ENCODE results near the gene RELN.

The RELN gene

GRCh38 chr7:104017001-104017400, 27.5 kb upstream of the RELN start:
- no peak overlapping the region for H3K9ac ChIP-seq (ENCODE audit: low read depth, low read length)
- no peak overlapping the region for H3K4me3 ChIP-seq (ENCODE audit: low read depth, low read length)
- H3K27me3 ChIP-seq (ENCODE audit: control insufficient read depth, insufficient read depth, low read length), result no peaks in the 10 kb centered on the region
- H3K27ac ChIP-seq (ENCODE audit: low read depth, low read length), result no peak overlapping the region
- no peaks in the 10 kb centered on the region for H3K36me3 ChIP-seq (ENCODE audit: control insufficient read depth, insufficient read depth, low read length)
- H3K9me3 ChIP-seq (ENCODE audit: control insufficient read depth, insufficient read depth, low read length), result no peaks in the 10 kb centered on the region
- no peaks in the 10 kb centered on the region for H3K4me1 ChIP-seq (ENCODE audit: control insufficient read depth, insufficient read depth, low read length)

GRCh38 chr7:104012835-104013234, 23.4 kb upstream of the RELN start:
- H3K9me3 ChIP-seq (ENCODE audit: control insufficient read depth, insufficient read depth, low read length), result no peaks in the 10 kb centered on the region
- H3K4me3 ChIP-seq (ENCODE audit: low read depth, low read length), result no peak overlapping the region
- H3K9ac ChIP-seq (ENCODE audit: low read depth, low read length), result no peak overlapping the region
- no peaks in the 10 kb centered on the region for H3K36me3 ChIP-seq (ENCODE audit: control insufficient read depth, insufficient read depth, low read length)
- no peaks in the 10 kb centered on the region for H3K4me1 ChIP-seq (ENCODE audit: control insufficient read depth, insufficient read depth, low read length)
- H3K27me3 ChIP-seq (ENCODE audit: control insufficient read depth, insufficient read depth, low read length), result no peaks in the 10 kb centered on the region
- no peak overlapping the region for H3K27ac ChIP-seq (ENCODE audit: low read depth, low read length)

GRCh38 chr7:104011829-104012228, 22.4 kb upstream of the RELN start:
- Histone ChIP-seq H3K4me1 (ENCODE audit: control insufficient read depth, insufficient read depth, low read length) (no peaks in the 10 kb centered on the region), H3K4me3 (ENCODE audit: low read depth, low read length) (no peak overlapping the region), H3K27me3 (ENCODE audit: control insufficient read depth, insufficient read depth, low read length) (no peaks in the 10 kb centered on the region), H3K27ac (ENCODE audit: low read depth, low read length) (no peak overlapping the region), H3K9ac (ENCODE audit: low read depth, low read length) (no peak overlapping the region), H3K36me3 (ENCODE audit: control insufficient read depth, insufficient read depth, low read length) (no peaks in the 10 kb centered on the region), H3K9me3 (ENCODE audit: control insufficient read depth, insufficient read depth, low read length) (no peaks in the 10 kb centered on the region)

- Histone ChIP-seq H3K9me3 (ENCODE audit: control insufficient read depth, insufficient read depth, low read length) (no peaks in the 10 kb centered on the region), H3K4me1 (ENCODE audit: control insufficient read depth, insufficient read depth, low read length) (peaks cover 2% of the 10 kb centered on the region; the same call in 1 of the 2 replicates), H3K4me3 (ENCODE audit: low read depth, low read length) (no peak overlapping the region), H3K27ac (ENCODE audit: low read depth, low read length) (no peak overlapping the region), H3K27me3 (ENCODE audit: control insufficient read depth, insufficient read depth, low read length) (no peaks in the 10 kb centered on the region), H3K36me3 (ENCODE audit: control insufficient read depth, insufficient read depth, low read length) (no peaks in the 10 kb centered on the region), H3K9ac (ENCODE audit: low read depth, low read length) (no peak overlapping the region)
Observed at GRCh38 chr7:104010052-104010909, 20.8 kb upstream of the RELN start.

GRCh38 chr7:104008107-104008506, 18.6 kb upstream of the RELN start:
- H3K9me3 ChIP-seq (ENCODE audit: control insufficient read depth, insufficient read depth, low read length), result no peaks in the 10 kb centered on the region
- no peaks in the 10 kb centered on the region for H3K36me3 ChIP-seq (ENCODE audit: control insufficient read depth, insufficient read depth, low read length)
- H3K27me3 ChIP-seq (ENCODE audit: control insufficient read depth, insufficient read depth, low read length), result no peaks in the 10 kb centered on the region
- H3K9ac ChIP-seq (ENCODE audit: low read depth, low read length), result no peak overlapping the region
- no peak overlapping the region for H3K4me3 ChIP-seq (ENCODE audit: low read depth, low read length)
- H3K27ac ChIP-seq (ENCODE audit: low read depth, low read length), result no peak overlapping the region
- peaks cover 3% of the 10 kb centered on the region; the same call in 1 of the 2 replicates for H3K4me1 ChIP-seq (ENCODE audit: control insufficient read depth, insufficient read depth, low read length)

GRCh38 chr7:104007614-104008013, 18.2 kb upstream of the RELN start:
- Histone ChIP-seq H3K4me3 (ENCODE audit: low read depth, low read length) (no peak overlapping the region), H3K9me3 (ENCODE audit: control insufficient read depth, insufficient read depth, low read length) (no peaks in the 10 kb centered on the region), H3K4me1 (ENCODE audit: control insufficient read depth, insufficient read depth, low read length) (peaks cover 3% of the 10 kb centered on the region; the same call in 1 of the 2 replicates), H3K9ac (ENCODE audit: low read depth, low read length) (no peak overlapping the region), H3K27me3 (ENCODE audit: control insufficient read depth, insufficient read depth, low read length) (no peaks in the 10 kb centered on the region), H3K36me3 (ENCODE audit: control insufficient read depth, insufficient read depth, low read length) (no peaks in the 10 kb centered on the region), H3K27ac (ENCODE audit: low read depth, low read length) (no peak overlapping the region)

- Histone ChIP-seq H3K4me3 (ENCODE audit: low read depth, low read length) (no peak overlapping the region), H3K27me3 (ENCODE audit: control insufficient read depth, insufficient read depth, low read length) (no peaks in the 10 kb centered on the region), H3K9ac (ENCODE audit: low read depth, low read length) (no peak overlapping the region), H3K4me1 (ENCODE audit: control insufficient read depth, insufficient read depth, low read length) (peaks cover 3% of the 10 kb centered on the region; the same call in 1 of the 2 replicates), H3K36me3 (ENCODE audit: control insufficient read depth, insufficient read depth, low read length) (no peaks in the 10 kb centered on the region), H3K27ac (ENCODE audit: low read depth, low read length) (no peak overlapping the region), H3K9me3 (ENCODE audit: control insufficient read depth, insufficient read depth, low read length) (no peaks in the 10 kb centered on the region)
Observed at GRCh38 chr7:104005197-104005596, 15.7 kb upstream of the RELN start.

- Histone ChIP-seq H3K9me3 (ENCODE audit: control insufficient read depth, insufficient read depth, low read length) (no peaks in the 10 kb centered on the region), H3K4me1 (ENCODE audit: control insufficient read depth, insufficient read depth, low read length) (no peaks in the 10 kb centered on the region), H3K27ac (ENCODE audit: low read depth, low read length) (no peak overlapping the region), H3K9ac (ENCODE audit: low read depth, low read length) (no peak overlapping the region), H3K27me3 (ENCODE audit: control insufficient read depth, insufficient read depth, low read length) (peaks cover 9% of the 10 kb centered on the region), H3K4me3 (ENCODE audit: low read depth, low read length) (no peak overlapping the region), H3K36me3 (ENCODE audit: control insufficient read depth, insufficient read depth, low read length) (no peaks in the 10 kb centered on the region)
Observed at GRCh38 chr7:103996639-103997038, 7.2 kb upstream of the RELN start.

- Histone ChIP-seq H3K4me1 (ENCODE audit: control insufficient read depth, insufficient read depth, low read length) (no peaks in the 10 kb centered on the region), H3K4me3 (ENCODE audit: low read depth, low read length) (no peak overlapping the region), H3K9me3 (ENCODE audit: control insufficient read depth, insufficient read depth, low read length) (no peaks in the 10 kb centered on the region), H3K27me3 (ENCODE audit: control insufficient read depth, insufficient read depth, low read length) (peaks cover 15% of the 10 kb centered on the region), H3K36me3 (ENCODE audit: control insufficient read depth, insufficient read depth, low read length) (no peaks in the 10 kb centered on the region), H3K9ac (ENCODE audit: low read depth, low read length) (no peak overlapping the region), H3K27ac (ENCODE audit: low read depth, low read length) (no peak overlapping the region)
Observed at GRCh38 chr7:103996017-103996551, 6.6 kb upstream of the RELN start.

GRCh38 chr7:103995554-103995953, 6.1 kb upstream of the RELN start:
- H3K36me3 ChIP-seq (ENCODE audit: control insufficient read depth, insufficient read depth, low read length), result no peaks in the 10 kb centered on the region
- H3K4me1 ChIP-seq (ENCODE audit: control insufficient read depth, insufficient read depth, low read length), result no peaks in the 10 kb centered on the region
- no peak overlapping the region for H3K9ac ChIP-seq (ENCODE audit: low read depth, low read length)
- H3K4me3 ChIP-seq (ENCODE audit: low read depth, low read length), result no peak overlapping the region
- H3K27me3 ChIP-seq (ENCODE audit: control insufficient read depth, insufficient read depth, low read length), result peaks cover 20% of the 10 kb centered on the region
- no peaks in the 10 kb centered on the region for H3K9me3 ChIP-seq (ENCODE audit: control insufficient read depth, insufficient read depth, low read length)
- no peak overlapping the region for H3K27ac ChIP-seq (ENCODE audit: low read depth, low read length)

- Histone ChIP-seq H3K27ac (ENCODE audit: low read depth, low read length) (no peak overlapping the region), H3K9me3 (ENCODE audit: control insufficient read depth, insufficient read depth, low read length) (no peaks in the 10 kb centered on the region), H3K4me1 (ENCODE audit: control insufficient read depth, insufficient read depth, low read length) (no peaks in the 10 kb centered on the region), H3K9ac (ENCODE audit: low read depth, low read length) (no peak overlapping the region), H3K27me3 (ENCODE audit: control insufficient read depth, insufficient read depth, low read length) (peaks cover 38% of the 10 kb centered on the region), H3K4me3 (ENCODE audit: low read depth, low read length) (no peak overlapping the region), H3K36me3 (ENCODE audit: control insufficient read depth, insufficient read depth, low read length) (no peaks in the 10 kb centered on the region)
Observed at GRCh38 chr7:103993551-103993950, 4.1 kb upstream of the RELN start.
